Measurements from ENCODE around the gene PHC2.

- TF ChIP-seq CTCF (IDR thresholded peaks at IDR 0.05), result no peak
- no peak for TF ChIP-seq ZFX (IDR thresholded peaks at IDR 0.05; ENCODE audit: borderline replicate concordance)
Observed at GRCh38 chr1:33344896-33345560, 85.9 kb downstream of the PHC2 start.

Data from 22Rv1 (cell line).